Chondrocyte (in vitro differentiated cells): Measurements from ENCODE around the gene TMEM132D. TPM values are rescaled to one million over a fixed set of nuclear protein-coding genes. Genes with fewer than 3 reads are reported as not detected.
"Not testable (repeated sequence)": the region's sequence is repeated elsewhere in the genome, so short reads cannot be mapped to it uniquely, and the experiment has no call there.

Source experiments
- DNase-seq: peaks from one replicate; pipeline ENCODE4 v3.0.0; 2021; ENCODE audit warnings: mixed read lengths, low spot score
- H3K27ac Mint-ChIP-seq: one replicate; pipeline ENCODE4 v1.8.0; 2021; ENCODE audit warnings: mild to moderate bottlenecking, moderate library complexity, mixed read lengths; ENCODE audit not compliant: unreplicated experiment
- H3K27me3 Mint-ChIP-seq: 2 replicates; pipeline ENCODE4 v1.8.0; 2021; ENCODE audit warnings: low read depth, mixed read lengths
- H3K36me3 Mint-ChIP-seq: 2 replicates; pipeline ENCODE4 v1.8.0; 2021; ENCODE audit warnings: low read depth, mixed read lengths
- H3K4me1 Mint-ChIP-seq: 2 replicates; pipeline ENCODE4 v1.8.0; 2021; ENCODE audit warnings: low read depth, mild to moderate bottlenecking, mixed read lengths
- H3K4me3 Mint-ChIP-seq: one replicate; pipeline ENCODE4 v1.8.0; 2021; ENCODE audit warnings: mild to moderate bottlenecking, moderate library complexity, mixed read lengths; ENCODE audit not compliant: unreplicated experiment
- H3K9me3 Mint-ChIP-seq: 2 replicates; pipeline ENCODE4 v1.8.0; 2021; ENCODE audit warnings: low read depth, mixed read lengths
- CTCF ChIP-seq: fragments of 200-600 bp; sonication (generic); IDR thresholded peaks from 2 replicates; pipeline ENCODE4 v1.5.0; 2021; ENCODE audit warnings: antibody characterized with exemption, mild to moderate bottlenecking, moderate library complexity
- total RNA-seq: library from RNA; stranded (reverse); gene quantifications from 3 replicates; pipeline ENCODE4 v1.2.1, GENCODE V29; 2021

The TMEM132D gene
- total RNA-seq, 1 donor from 2014 or later, result 3.1 TPM

GRCh38 chr12:129540249-129540648, 363.6 kb downstream of the TMEM132D start:
- Mint-ChIP-seq H3K27me3 (no peaks in the 10 kb centered on the region), H3K36me3 (no peaks in the 10 kb centered on the region), H3K4me3 (no peak overlapping the region), H3K9me3 (no peaks in the 10 kb centered on the region), H3K4me1 (no peaks in the 10 kb centered on the region), H3K27ac (no peak overlapping the region)
- TF ChIP-seq CTCF, result no peak
- DNase-seq, result no peak

DNA sequence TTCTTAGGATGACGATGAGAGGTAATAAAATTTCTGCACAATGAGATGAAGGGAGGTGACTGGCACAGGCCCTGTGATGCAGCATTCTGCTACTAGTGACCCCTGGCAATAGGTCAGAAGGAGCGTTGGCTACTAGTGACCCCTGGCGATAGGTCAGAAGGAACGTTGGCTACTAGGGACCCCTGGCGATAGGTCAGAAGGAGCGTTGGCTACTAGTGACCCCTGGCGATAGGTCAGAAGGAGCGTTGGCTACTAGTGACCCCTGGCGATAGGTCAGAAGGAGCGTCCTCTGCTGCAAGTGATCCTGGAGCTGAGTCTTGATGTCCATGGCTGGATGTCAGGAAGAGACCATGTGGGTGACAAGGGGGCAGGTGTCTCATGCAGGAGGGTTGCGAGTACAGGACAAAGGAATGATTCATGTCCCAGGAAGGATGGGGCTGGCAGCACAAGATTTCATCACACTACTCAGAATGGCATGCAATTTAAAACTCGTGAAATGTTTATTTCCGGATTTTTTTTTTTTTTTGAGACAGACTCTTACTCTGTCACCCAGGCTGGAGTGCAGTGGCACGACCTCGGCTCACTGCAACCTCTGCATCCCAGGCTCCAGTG, 365.0 kb downstream of the TMEM132D start:
- not testable (repeated sequence) for H3K27ac Mint-ChIP-seq, H3K9me3 Mint-ChIP-seq, H3K36me3 Mint-ChIP-seq, H3K4me3 Mint-ChIP-seq, H3K4me1 Mint-ChIP-seq, DNase-seq, H3K27me3 Mint-ChIP-seq

DNA sequence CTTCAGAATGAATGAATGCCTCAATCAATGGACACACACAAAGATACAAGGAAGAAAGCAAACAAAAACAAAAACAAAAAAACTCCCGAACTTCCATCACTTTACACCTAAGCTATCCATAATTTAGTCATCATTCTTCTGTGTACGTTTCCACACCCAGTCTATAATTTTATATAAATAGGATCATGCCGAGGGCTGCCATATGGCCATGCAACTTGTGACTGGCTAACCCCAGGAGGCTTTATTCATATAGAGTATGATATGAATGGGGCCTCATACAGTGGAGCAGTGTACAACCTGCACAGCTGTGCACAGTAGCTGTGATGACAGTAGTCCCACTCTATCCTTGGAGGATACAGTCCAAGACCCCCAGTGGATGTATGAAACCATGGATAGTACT, 365.7 kb downstream of the TMEM132D start:
- H3K4me1 Mint-ChIP-seq, result no peaks in the 10 kb centered on the region
- DNase-seq, result no peak
- TF ChIP-seq CTCF, result no peak
- no peaks in the 10 kb centered on the region for H3K27me3 Mint-ChIP-seq
- H3K36me3 Mint-ChIP-seq, result no peaks in the 10 kb centered on the region
- no peaks in the 10 kb centered on the region for H3K9me3 Mint-ChIP-seq
- no peak overlapping the region for H3K27ac Mint-ChIP-seq
- no peak overlapping the region for H3K4me3 Mint-ChIP-seq

DNA sequence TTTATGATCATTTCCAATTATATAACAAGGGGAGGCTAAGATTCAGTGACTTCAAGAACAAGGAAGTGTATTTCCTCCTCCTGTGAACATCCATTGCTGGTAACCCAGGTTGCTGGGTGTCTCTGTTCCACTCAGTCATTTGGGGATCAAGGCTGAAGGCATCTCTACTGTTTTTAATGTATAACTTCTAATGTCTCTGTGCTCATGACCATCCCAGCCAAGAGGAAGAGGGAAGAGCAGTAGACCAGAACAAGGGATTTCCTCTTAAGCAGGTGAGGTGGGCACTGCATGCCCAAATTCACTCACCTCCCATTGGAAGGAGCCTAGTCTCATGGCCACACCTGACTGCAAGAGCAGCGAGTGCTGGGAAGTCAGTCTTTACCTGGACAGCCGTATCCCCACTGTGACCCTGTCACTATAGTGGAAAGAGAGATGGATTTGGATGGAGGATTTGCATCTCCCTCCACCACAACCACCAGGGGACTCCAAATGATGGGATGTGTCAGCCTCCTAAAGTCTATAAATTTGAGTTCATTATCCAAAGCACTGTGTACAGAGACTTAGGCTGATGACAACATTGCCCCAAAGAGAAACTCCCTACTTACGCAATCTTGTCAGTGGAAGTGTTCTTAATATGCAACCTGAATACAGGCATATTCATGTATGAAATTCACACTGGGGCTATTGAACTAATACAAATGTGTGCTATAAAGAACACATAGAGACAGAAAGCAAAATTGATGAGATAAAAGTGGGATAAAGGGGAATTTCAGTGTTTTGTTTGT, 368.7 kb downstream of the TMEM132D start:
- Mint-ChIP-seq H3K9me3 (no peaks in the 10 kb centered on the region), H3K4me3 (no peak overlapping the region), H3K4me1 (no peaks in the 10 kb centered on the region), H3K36me3 (no peaks in the 10 kb centered on the region), H3K27ac (no peak overlapping the region), H3K27me3 (no peaks in the 10 kb centered on the region)
- no peak for TF ChIP-seq CTCF
- DNase-seq, result no peak

DNA sequence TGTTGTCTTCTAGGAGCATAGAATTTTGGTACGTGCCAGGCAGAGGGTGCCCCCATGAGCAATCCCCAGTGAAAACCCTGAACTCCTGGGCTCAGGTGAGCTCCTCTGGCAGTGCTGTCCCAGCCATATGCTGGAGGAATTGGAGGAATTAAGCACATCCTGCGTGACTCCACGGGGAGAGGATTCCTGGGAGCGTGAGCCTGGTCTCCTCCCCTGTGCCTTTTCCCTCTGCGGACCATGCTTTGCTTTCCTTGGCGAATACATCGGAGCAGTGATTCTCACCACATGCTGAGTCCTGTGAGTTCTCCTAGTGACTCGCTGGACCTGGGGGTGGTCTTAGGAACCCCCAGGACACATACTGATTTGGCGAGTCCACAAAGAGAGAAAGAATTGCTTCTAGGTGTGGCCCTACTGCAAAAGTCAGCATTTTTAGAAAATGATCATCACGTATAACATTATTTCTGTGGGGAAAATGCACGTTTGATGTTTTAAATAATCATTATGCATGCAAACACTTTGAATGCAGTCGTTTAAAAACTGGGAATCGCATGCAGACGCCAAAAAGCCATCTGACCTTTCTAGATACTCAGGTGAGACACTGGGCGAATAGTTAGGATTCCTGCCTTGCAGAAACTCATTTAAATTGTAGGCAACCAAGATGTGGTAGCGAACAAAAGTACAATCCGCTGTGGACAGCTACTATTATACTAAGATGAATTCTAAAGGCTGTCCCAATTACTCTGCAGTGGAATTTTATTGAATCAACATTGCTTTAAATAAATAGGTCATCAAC, 370.9 kb downstream of the TMEM132D start:
- Mint-ChIP-seq H3K36me3 (no peaks in the 10 kb centered on the region), H3K9me3 (no peaks in the 10 kb centered on the region), H3K27me3 (no peaks in the 10 kb centered on the region), H3K4me1 (no peaks in the 10 kb centered on the region), H3K4me3 (no peak overlapping the region), H3K27ac (no peak overlapping the region)
- no peak for TF ChIP-seq CTCF
- DNase-seq, result no peak
